Uterus (tissue), 4 donors: ENCODE results near the gene ADARB2. TPM values are rescaled to one million over a fixed set of nuclear protein-coding genes. Genes with fewer than 3 reads are reported as not detected.

Source experiments
- DNase-seq, 2 donors: peaks; one replicate each; pipeline ENCODE4 v3.0.0-alpha.2; 2019 to 2020
- H3K27ac ChIP-seq, 2 donors: fragments of 200-600 bp; sonication (generic); 1 replicate in 1 of 2; 2 replicates in 1 of 2; pipeline ENCODE4 v1.5.1; 2016 to 2018
- H3K27me3 ChIP-seq, 2 donors: fragments of 200-600 bp; sonication (generic); one replicate each; pipeline ENCODE4 v1.5.1; 2018 to 2019; ENCODE audit warnings: control low read depth in 1 of 2
- H3K36me3 ChIP-seq, 2 donors: fragments of 200-600 bp; sonication (generic); one replicate each; pipeline ENCODE4 v1.5.1; 2019; ENCODE audit warnings: control low read depth in 1 of 2
- H3K4me1 ChIP-seq, 2 donors: fragments of 200-600 bp; sonication (generic); one replicate each; pipeline ENCODE4 v1.5.1; 2018 to 2019; ENCODE audit warnings: control low read depth in 1 of 2
- H3K4me3 ChIP-seq, 2 donors: fragments of 200-600 bp; sonication (generic); 1 replicate in 1 of 2; 2 replicates in 1 of 2; pipeline ENCODE4 v1.5.1; 2018 to 2019; ENCODE audit warnings: mild to moderate bottlenecking in 1 of 2
- H3K9me3 ChIP-seq, 2 donors: fragments of 200-600 bp; sonication (generic); one replicate each; pipeline ENCODE4 v1.5.1; 2019; ENCODE audit warnings: control low read depth in 1 of 2
- POLR2A ChIP-seq, 2 donors: fragments of 450-650 bp; IDR thresholded peaks; one replicate each; pipeline ENCODE4 v1.6.1; 2016; ENCODE audit warnings: antibody characterized with exemption in 2 of 2, mild to moderate bottlenecking in 1 of 2, moderate library complexity in 1 of 2
- intact Hi-C: fragments of 100-400 bp; cut with DNase I; formaldehyde crosslinking; loops from one replicate; pipeline ENCODE4 v1.15.1; 2023; ENCODE audit warnings: low total_unique reads
- total RNA-seq, 4 donors: library from RNA; depleted of rRNA in 3 of 4; stranded (reverse); fragments of >200 nt in 3 of 4; gene quantifications; one replicate each; pipeline versions ENCODE4 v1.1.0 to v1.2.4, GENCODE V29; 2014 to 2023
- TF ChIP-seq, protein P1 (sequence below), 4 experiments: fragments of 200-600 bp in 2 of 4; fragments of 450-650 bp in 2 of 4; sonication (generic) in 2 of 4; IDR thresholded peaks; one replicate each; pipeline ENCODE4 v1.5.1; 2016 to 2019; ENCODE audit warnings: antibody characterized with exemption in 4 of 4, mild to moderate bottlenecking in 2 of 4, moderate library complexity in 1 of 4
- donor health status: DM: yes; HTN: yes; CAD: no.

The ADARB2 gene
- total RNA-seq, 4 donors from 2014 or later, result 0.76 to 2.6 (median 2.0) TPM; not detected in 1

GRCh38 chr10:1690086-1690485 lies 47.2 kb downstream of the ADARB2 start:
- Histone ChIP-seq H3K27ac (no peak overlapping the region), H3K4me3 (no peak overlapping the region), H3K27me3 (no peaks in the 10 kb centered on the region), H3K4me1 (no peaks in the 10 kb centered on the region), H3K36me3 (no peaks in the 10 kb centered on the region), H3K9me3 (no peaks in the 10 kb centered on the region)
- DNase-seq, result no peak
- no peak for TF ChIP-seq POLR2A (IDR thresholded peaks at IDR 0.05)
- TF ChIP-seq, protein P1, sequence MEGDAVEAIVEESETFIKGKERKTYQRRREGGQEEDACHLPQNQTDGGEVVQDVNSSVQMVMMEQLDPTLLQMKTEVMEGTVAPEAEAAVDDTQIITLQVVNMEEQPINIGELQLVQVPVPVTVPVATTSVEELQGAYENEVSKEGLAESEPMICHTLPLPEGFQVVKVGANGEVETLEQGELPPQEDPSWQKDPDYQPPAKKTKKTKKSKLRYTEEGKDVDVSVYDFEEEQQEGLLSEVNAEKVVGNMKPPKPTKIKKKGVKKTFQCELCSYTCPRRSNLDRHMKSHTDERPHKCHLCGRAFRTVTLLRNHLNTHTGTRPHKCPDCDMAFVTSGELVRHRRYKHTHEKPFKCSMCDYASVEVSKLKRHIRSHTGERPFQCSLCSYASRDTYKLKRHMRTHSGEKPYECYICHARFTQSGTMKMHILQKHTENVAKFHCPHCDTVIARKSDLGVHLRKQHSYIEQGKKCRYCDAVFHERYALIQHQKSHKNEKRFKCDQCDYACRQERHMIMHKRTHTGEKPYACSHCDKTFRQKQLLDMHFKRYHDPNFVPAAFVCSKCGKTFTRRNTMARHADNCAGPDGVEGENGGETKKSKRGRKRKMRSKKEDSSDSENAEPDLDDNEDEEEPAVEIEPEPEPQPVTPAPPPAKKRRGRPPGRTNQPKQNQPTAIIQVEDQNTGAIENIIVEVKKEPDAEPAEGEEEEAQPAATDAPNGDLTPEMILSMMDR (IDR thresholded peaks at IDR 0.05), result no peak
- intact Hi-C loops, result no loop called here

DNA sequence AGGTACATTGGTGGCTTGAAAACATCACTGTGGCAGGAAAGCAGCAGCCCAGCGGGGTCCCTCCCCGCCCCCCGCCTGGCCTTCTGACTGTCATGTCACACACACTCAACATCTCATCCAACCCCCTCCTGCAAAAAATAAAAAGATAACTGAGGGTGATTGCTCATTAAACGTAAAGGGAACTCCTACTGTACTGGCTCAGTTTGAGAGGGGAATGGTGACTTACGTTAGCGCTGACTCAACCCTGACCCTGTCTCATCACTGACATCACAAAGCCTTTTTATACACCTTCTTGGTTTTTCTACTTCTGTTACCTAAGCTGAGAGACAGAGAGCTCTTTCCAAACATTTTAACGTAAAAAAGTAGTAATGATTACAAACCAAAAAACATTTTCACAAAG lies 48.8 kb downstream of the ADARB2 start:
- Histone ChIP-seq H3K4me3 (no peak overlapping the region), H3K36me3 (no peaks in the 10 kb centered on the region), H3K27me3 (no peaks in the 10 kb centered on the region), H3K4me1 (no peaks in the 10 kb centered on the region), H3K9me3 (no peaks in the 10 kb centered on the region), H3K27ac (no peak overlapping the region)
- intact Hi-C loops, result no loop called here
- DNase-seq, result no peak
- TF ChIP-seq POLR2A (IDR thresholded peaks at IDR 0.05), result no peak
- TF ChIP-seq, protein P1 (IDR thresholded peaks at IDR 0.05), result no peak

DNA sequence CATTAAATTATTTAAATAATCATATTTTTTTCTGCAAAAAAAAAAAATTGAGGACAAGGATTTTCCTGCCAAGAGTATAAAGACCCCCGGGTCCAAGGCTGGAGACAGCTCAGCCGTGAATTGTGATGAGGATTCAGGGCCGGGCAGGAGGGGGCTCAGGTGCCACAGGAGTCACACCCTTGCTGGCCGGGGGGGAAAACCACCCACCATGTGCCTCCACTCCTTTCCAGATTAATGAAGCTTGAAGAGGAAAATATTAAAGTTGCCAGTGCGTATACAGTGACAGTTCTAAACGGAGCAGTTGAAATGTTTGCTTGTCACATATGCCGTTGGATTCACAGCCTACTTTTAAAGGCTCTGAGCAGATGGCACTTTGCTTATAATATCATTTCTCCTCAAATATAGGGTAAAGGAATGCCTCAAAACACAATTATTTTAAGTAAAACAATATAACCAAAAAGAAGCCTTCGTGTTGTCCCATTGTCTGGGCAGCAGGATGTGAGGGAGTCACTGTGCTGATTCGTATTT lies 49.6 kb downstream of the ADARB2 start:
- H3K27me3 ChIP-seq, result no peaks in the 10 kb centered on the region

GRCh38 chr10:1687190-1687589 lies 50.1 kb downstream of the ADARB2 start:
- no peak for DNase-seq
- no peaks in the 10 kb centered on the region for H3K27me3 ChIP-seq
- intact Hi-C loops, result no loop called here
- H3K4me1 ChIP-seq, result no peaks in the 10 kb centered on the region
- H3K9me3 ChIP-seq, result no peaks in the 10 kb centered on the region
- TF ChIP-seq POLR2A (IDR thresholded peaks at IDR 0.05), result no peak
- TF ChIP-seq, protein P1 (IDR thresholded peaks at IDR 0.05), result no peak
- H3K27ac ChIP-seq, result no peak overlapping the region
- no peaks in the 10 kb centered on the region for H3K36me3 ChIP-seq
- H3K4me3 ChIP-seq, result no peak overlapping the region

More for the DNA sequence above, 49.6 kb downstream of the ADARB2 start:
- H3K27ac ChIP-seq, result no peak overlapping the region
- intact Hi-C loops, result no loop called here
- TF ChIP-seq POLR2A (IDR thresholded peaks at IDR 0.05), result no peak
- TF ChIP-seq, protein P1 (IDR thresholded peaks at IDR 0.05), result no peak
- no peaks in the 10 kb centered on the region for H3K9me3 ChIP-seq
- no peaks in the 10 kb centered on the region for H3K4me1 ChIP-seq
- H3K36me3 ChIP-seq, result no peaks in the 10 kb centered on the region
- no peak overlapping the region for H3K4me3 ChIP-seq
- DNase-seq, result no peak

DNA sequence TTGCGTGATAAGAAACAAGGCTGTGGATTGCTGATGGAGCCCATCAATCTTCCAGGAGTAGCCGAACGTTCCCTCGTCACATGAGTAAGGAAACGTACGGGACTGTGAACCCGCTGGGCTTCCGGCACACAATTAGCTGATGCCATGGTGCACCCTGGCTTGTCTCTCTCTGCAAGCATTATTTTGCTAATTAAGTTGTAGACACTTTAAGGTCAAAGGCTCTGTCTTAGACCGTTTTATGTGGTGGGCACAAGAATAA lies 50.9 kb downstream of the ADARB2 start:
- Histone ChIP-seq H3K4me3 (no peak overlapping the region), H3K27me3 (no peaks in the 10 kb centered on the region), H3K9me3 (no peaks in the 10 kb centered on the region), H3K4me1 (no peaks in the 10 kb centered on the region), H3K27ac (no peak overlapping the region), H3K36me3 (no peaks in the 10 kb centered on the region)
- no peak for DNase-seq
- TF ChIP-seq POLR2A (IDR thresholded peaks at IDR 0.05), result no peak
- TF ChIP-seq, protein P1 (IDR thresholded peaks at IDR 0.05), result no peak
- intact Hi-C loops, result no loop called here
